Measurements from ENCODE around the gene RBBP9. TPM values are rescaled to one million over a fixed set of nuclear protein-coding genes. Genes with fewer than 3 reads are reported as not detected.

The RBBP9 gene
- total and polyA plus RNA-seq, 2 of the 4 experiments (the other 2 are of a cell fraction): 4.8 to 31.4 TPM

GRCh38 chr20:18465536-18466200 lies 31.4 kb downstream of the RBBP9 start:
- H4K91ac ChIP-seq (ENCODE audit: insufficient read depth, low read depth, low read length): no peak overlapping the region
- H2AK9ac ChIP-seq (replicated peaks; ENCODE audit: low read depth, low read length, poor library complexity): no peak overlapping the region
- H4K5ac ChIP-seq (ENCODE audit: low read depth, low read length): peak overlapping the region; percentile 66; the same call in 1 of the 2 replicates
- H3K4me3 ChIP-seq (ENCODE audit: insufficient read depth, low read depth, low read length): no peak overlapping the region
- no peaks in the 10 kb centered on the region for H3K9me1 ChIP-seq (ENCODE audit: insufficient read depth, low read length)
- H3K4me1 ChIP-seq (ENCODE audit: control insufficient read depth, insufficient read depth, low read length): peaks cover 1% of the 10 kb centered on the region; the same call in 1 of the 2 replicates
- 75% methylated on average over 2 of the region's 6 CpGs; no CpG with 5 or more reads in 1 of the 2 experiments for WGBS, 2 experiments (ENCODE audit: extremely low coverage in 2 of 2, insufficient read length in 1 of 2)
- H2BK120ac ChIP-seq (ENCODE audit: low read depth, low read length): no peak overlapping the region
- in situ Hi-C loops (cut with MboI; ENCODE audit: low sequenced_read_pairs): no loop called here
- H3K9ac ChIP-seq (ENCODE audit: low read depth, low read length): no peak overlapping the region
- H2BK5ac ChIP-seq (ENCODE audit: low read depth, low read length, poor library complexity, severe bottlenecking): no peak overlapping the region
- no peaks in the 10 kb centered on the region for H4K20me1 ChIP-seq (ENCODE audit: insufficient read depth, low read length)
- H3K27ac ChIP-seq (ENCODE audit: insufficient read depth, low read length): no peak overlapping the region
- H3K4ac ChIP-seq (ENCODE audit: low read depth, low read length): no peak overlapping the region
- ChIA-PET POLR2A (ENCODE audit: unreplicated experiment) (no interaction called here), CTCF (no interaction called here)
- DNase-seq (no peak), ATAC-seq (ENCODE audit: low read depth) (no peak)
- H2BK20ac ChIP-seq (ENCODE audit: low read depth, low read length): no peak overlapping the region
- no peak overlapping the region for H3K14ac ChIP-seq (replicated peaks; ENCODE audit: low read depth, low read length)
- peak overlapping the region; percentile 85; the same call in 1 of the 2 replicates for H3K4me2 ChIP-seq (ENCODE audit: low read depth, low read length)
- no peak overlapping the region for H2AFZ ChIP-seq (replicated peaks; ENCODE audit: low read length, poor library complexity)
- BruUV-seq (replicated peaks): no TSS peak
- no peak overlapping the region for H2AK5ac ChIP-seq (ENCODE audit: low read depth, low read length)
- dilution Hi-C loops (cut with HindIII; ENCODE audit: low sequenced_read_pairs, unreplicated experiment): no loop called here
- no peak overlapping the region for H3K18ac ChIP-seq (ENCODE audit: low read depth, low read length)
- H3K9me3 ChIP-seq (ENCODE audit: control insufficient read depth, insufficient read depth, low read length): no peaks in the 10 kb centered on the region
- H3K79me1 ChIP-seq (ENCODE audit: low read depth in 1 of 2, low read length in 2 of 2): peaks cover 10 to 25% of the 10 kb centered on the region in 2 experiments
- H3K56ac ChIP-seq (ENCODE audit: extremely low read depth, insufficient read depth, low read length): no peak overlapping the region
- peak overlapping the region; percentile 66 to 82 for H4K8ac ChIP-seq (ENCODE audit: low read depth in 2 of 2, low read length in 2 of 2)
- intact Hi-C loops (cut with micrococcal nuclease): loop anchor here (2.0 to 10.0 kb wide), 2 partner anchors 41 to 161 kb away; partner anchors contain the start of gene SEC23B
- H3K23ac ChIP-seq (ENCODE audit: low read depth, low read length): no peak overlapping the region
- no peak for TF ChIP-seq RAD21 (IDR thresholded peaks at IDR 0.05; ENCODE audit: low read length)
- TF ChIP-seq MAZ (IDR thresholded peaks at IDR 0.05; ENCODE audit: borderline replicate concordance, low read depth, low read length): no peak
- no peak for TF ChIP-seq FOS (IDR thresholded peaks at IDR 0.05; ENCODE audit: low read depth, low read length)
- TF ChIP-seq CHD1 (IDR thresholded peaks at IDR 0.05; ENCODE audit: low read depth, low read length): no peak
- TF ChIP-seq RFX5 (IDR thresholded peaks at IDR 0.05; ENCODE audit: low read depth, low read length): no peak
- TF ChIP-seq ELK1 (IDR thresholded peaks at IDR 0.05; ENCODE audit: borderline replicate concordance, low read depth, low read length): no peak
- TF ChIP-seq BHLHE40 (IDR thresholded peaks at IDR 0.05; ENCODE audit: low read depth, low read length): no peak
- TF ChIP-seq SMC3 (IDR thresholded peaks at IDR 0.05; ENCODE audit: low read depth, low read length): no peak
- no peak for TF ChIP-seq CTCF (conservative IDR thresholded peaks at IDR 0.05; ENCODE audit: low read depth, low read length)
- TF ChIP-seq RCOR1 (IDR thresholded peaks at IDR 0.05; ENCODE audit: insufficient replicate concordance, low read length): no peak
- no peak for TF ChIP-seq USF2 (IDR thresholded peaks at IDR 0.05; ENCODE audit: low read depth, low read length)
- no peak for TF ChIP-seq POLR2A (IDR thresholded peaks at IDR 0.05; ENCODE audit: low read depth, low read length)
- TF ChIP-seq MAFK (IDR thresholded peaks at IDR 0.05; ENCODE audit: low read depth, low read length): no peak
- H2BK15ac ChIP-seq (ENCODE audit: low read depth, low read length): no peak overlapping the region
- H3K27me3 ChIP-seq (ENCODE audit: control insufficient read depth, insufficient read depth, low read length): no peaks in the 10 kb centered on the region
- peaks cover 2% of the 10 kb centered on the region; the same call in 1 of the 2 replicates for H3K36me3 ChIP-seq (ENCODE audit: control insufficient read depth, insufficient read depth, low read length)
